HCT116 (cell line): ENCODE measurements around the gene THSD7A. TPM values are rescaled to one million over a fixed set of nuclear protein-coding genes. Genes with fewer than 3 reads are reported as not detected.

Source experiments
- ATAC-seq: fragments of 200-7000 bp; cut with Tn5 transposase; 2 replicates; pipeline ENCODE4 v1.9.1; 2020; ENCODE audit warnings: mild to moderate bottlenecking, moderate library complexity
- BruUV-seq: library from RNA; stranded (reverse); fragments of 400-500 nt; replicated peaks from 2 replicates; lab custom pipeline; 2021; lab: Mats Ljungman, UMichigan
- CTCF ChIA-PET: fragments of 300-600 bp; sonication (Branson Sonifier 250); formaldehyde crosslinking; loops from one replicate; lab custom pipeline; 2021; ENCODE audit warnings: antibody characterized with exemption; lab: Charles Lee
- POLR2A ChIA-PET: fragments of 300-600, 350-600 bp; sonication (Branson Sonifier 250); formaldehyde crosslinking; loops from one replicate; lab custom pipeline; 2021; ENCODE audit warnings: antibody characterized with exemption; lab: Charles Lee
- RAD21 ChIA-PET, 2 experiments: fragments of 300-600 bp; sonication (Branson Sonifier 250); formaldehyde crosslinking; loops; one replicate each; lab custom pipeline; 2023; ENCODE audit warnings: low total read pairs in 2 of 2; ENCODE audit not compliant: uncharacterized antibody in 2 of 2, unreplicated experiment in 2 of 2, low non-redundant PET in 1 of 2; lab: Charles Lee
- DNase-seq: peaks from one replicate; pipeline ENCODE4 v3.0.0-alpha.2; 2010; ENCODE audit warnings: low read depth, low spot score
- H2AFZ ChIP-seq: fragments of 200-600 bp; shearing (Covaris generic), sonication (generic); 2 replicates; pipeline ENCODE4 v1.6.1; 2017; ENCODE audit warnings: low read depth, mixed run types, mixed read lengths, antibody characterized with exemption, low read length; ENCODE audit not compliant: poor library complexity, severe bottlenecking
- H3K27ac ChIP-seq: 2 replicates; pipeline ENCODE4 v1.5.1; 2012; ENCODE audit warnings: low read depth, low read length
- H3K27me3 ChIP-seq: fragments of 200-600 bp; sonication (generic); 2 replicates; pipeline ENCODE4 v1.6.1; 2016; ENCODE audit warnings: mixed run types, low read length, mixed read lengths; ENCODE audit not compliant: insufficient read depth
- H3K36me3 ChIP-seq, 2 experiments: fragments of 200-500 bp in 1 of 2; fragments of 200-600 bp in 1 of 2; sonication (Bioruptor generic) in 1 of 2; sonication (generic) in 1 of 2; 2 replicates each; pipeline versions ENCODE4 v1.5.1 to v1.6.1; 2014 to 2016; ENCODE audit warnings: low read length in 2 of 2, inconsistent platforms in 1 of 2, mixed read lengths in 1 of 2, mixed run types in 1 of 2; ENCODE audit not compliant: insufficient read depth in 2 of 2, control insufficient read depth in 1 of 2
- H3K4me1 ChIP-seq, 2 experiments: fragments of 200-600 bp in 1 of 2; sonication (generic) in 1 of 2; 2 replicates each; pipeline versions ENCODE4 v1.5.1 to v1.6.1; 2012 to 2017; ENCODE audit warnings: low read length in 2 of 2, inconsistent platforms in 1 of 2, mild to moderate bottlenecking in 1 of 2, mixed read lengths in 1 of 2, mixed run types in 1 of 2, moderate library complexity in 1 of 2; ENCODE audit not compliant: insufficient read depth in 2 of 2, control insufficient read depth in 1 of 2
- H3K4me2 ChIP-seq: fragments of 200-600 bp; sonication (generic); 2 replicates; pipeline ENCODE4 v1.6.1; 2017; ENCODE audit warnings: mixed run types, low read length, mixed read lengths
- H3K4me3 ChIP-seq, 2 experiments: fragments of 200-600 bp in 1 of 2; sonication (generic) in 1 of 2; replicated peaks in 1 of 2; 2 replicates each; pipeline ENCODE4 v1.5.1; 2011 to 2016; ENCODE audit warnings: low read length in 2 of 2, control low read depth in 1 of 2, low read depth in 1 of 2, mild to moderate bottlenecking in 1 of 2, mixed read lengths in 1 of 2, mixed run types in 1 of 2
- H3K79me2 ChIP-seq: fragments of 200-600 bp; sonication (generic); 2 replicates; pipeline ENCODE4 v1.6.1; 2017; ENCODE audit warnings: mild to moderate bottlenecking, mixed run types, low read length, moderate library complexity, mixed read lengths; ENCODE audit not compliant: insufficient read depth
- H3K9ac ChIP-seq: fragments of 200-600 bp; sonication (generic); 2 replicates; pipeline ENCODE4 v1.6.1; 2016; ENCODE audit warnings: low read length, mixed read lengths
- H3K9me2 ChIP-seq: fragments of 200-600 bp; sonication (generic), shearing (Covaris generic); 2 replicates; pipeline ENCODE4 v1.6.1; 2017; ENCODE audit warnings: mixed run types, mild to moderate bottlenecking, moderate library complexity; ENCODE audit not compliant: insufficient read depth
- H3K9me3 ChIP-seq, 2 experiments: fragments of 200-500 bp in 1 of 2; fragments of 200-600 bp in 1 of 2; sonication (Bioruptor generic) in 1 of 2; sonication (generic) in 1 of 2; 2 replicates each; pipeline ENCODE4 v1.6.1; 2014 to 2017; ENCODE audit warnings: low read length in 2 of 2, mixed read lengths in 2 of 2, inconsistent platforms in 1 of 2, low read depth in 1 of 2, mild to moderate bottlenecking in 1 of 2, mixed run types in 1 of 2, moderate library complexity in 1 of 2; ENCODE audit not compliant: control insufficient read depth in 1 of 2, insufficient read depth in 1 of 2
- H4K20me1 ChIP-seq: fragments of 200-600 bp; sonication (generic), shearing (Covaris generic); 2 replicates; pipeline ENCODE4 v1.6.1; 2017; ENCODE audit warnings: mixed run types, mild to moderate bottlenecking, moderate library complexity; ENCODE audit not compliant: insufficient read depth
- EZH2 ChIP-seq: fragments of 200-600 bp; sonication (generic); IDR thresholded peaks from 2 replicates; pipeline ENCODE4 v1.6.1; 2017; ENCODE audit warnings: antibody characterized with exemption, mixed run types
- FOSL1 ChIP-seq: IDR thresholded peaks from 2 replicates; pipeline ENCODE4 v1.6.1; 2012; ENCODE audit warnings: low read depth
- JUND ChIP-seq: IDR thresholded peaks from 2 replicates; pipeline ENCODE4 v1.6.1; 2012
- POLR2A ChIP-seq: IDR thresholded peaks from 2 replicates; pipeline ENCODE4 v1.7.0; 2011; ENCODE audit warnings: borderline replicate concordance; ENCODE audit not compliant: insufficient read depth, insufficient read length; ENCODE audit errors: extremely low read depth
- SIN3A ChIP-seq: IDR thresholded peaks from 2 replicates; pipeline ENCODE4 v1.6.1; 2012; ENCODE audit warnings: low read depth
- SRF ChIP-seq: IDR thresholded peaks from 2 replicates; pipeline ENCODE4 v1.6.1; 2012; ENCODE audit warnings: low read depth
- TCF7L2 ChIP-seq: IDR thresholded peaks from 2 replicates; pipeline ENCODE4 v1.7.0; 2011; ENCODE audit warnings: borderline replicate concordance, inconsistent platforms; ENCODE audit not compliant: insufficient read depth, insufficient read length; ENCODE audit errors: extremely low read depth
- YY1 ChIP-seq: IDR thresholded peaks from 2 replicates; pipeline ENCODE4 v1.6.1; 2011; ENCODE audit warnings: low read length, low read depth, moderate library complexity, mild to moderate bottlenecking; ENCODE audit not compliant: insufficient replicate concordance; ENCODE audit errors: extremely low read depth
- ZFX ChIP-seq: fragments of 450-650 bp; IDR thresholded peaks from 2 replicates; pipeline ENCODE4 v1.6.1; 2017
- intact Hi-C: fragments of 100-400 bp; cut with micrococcal nuclease; formaldehyde crosslinking; loops from 2 replicates; pipeline ENCODE4 v1.10.0; 2022
- total RNA-seq: library from RNA; stranded (reverse); gene quantifications from one replicate; pipeline ENCODE4 v1.2.1, GENCODE V29; 2021; ENCODE audit not compliant: unreplicated experiment
- TF ChIP-seq, protein P1 (sequence below): IDR thresholded peaks from 2 replicates; pipeline ENCODE4 v1.6.1; 2012
- TF ChIP-seq, protein P2 (sequence below): IDR thresholded peaks from 2 replicates; pipeline ENCODE4 v1.6.1; 2011; ENCODE audit warnings: mild to moderate bottlenecking, low read length, moderate library complexity; ENCODE audit not compliant: insufficient replicate concordance; ENCODE audit errors: extremely low read depth
- TF ChIP-seq, protein P3 (sequence below): IDR thresholded peaks from 2 replicates; pipeline ENCODE4 v1.6.1; 2012
- TF ChIP-seq, protein P4 (sequence below): IDR thresholded peaks from 2 replicates; pipeline ENCODE4 v1.6.1; 2012; ENCODE audit warnings: low read depth

The THSD7A gene
- total RNA-seq, 1 experiment from 2014 or later = 0.05 TPM

DNA sequence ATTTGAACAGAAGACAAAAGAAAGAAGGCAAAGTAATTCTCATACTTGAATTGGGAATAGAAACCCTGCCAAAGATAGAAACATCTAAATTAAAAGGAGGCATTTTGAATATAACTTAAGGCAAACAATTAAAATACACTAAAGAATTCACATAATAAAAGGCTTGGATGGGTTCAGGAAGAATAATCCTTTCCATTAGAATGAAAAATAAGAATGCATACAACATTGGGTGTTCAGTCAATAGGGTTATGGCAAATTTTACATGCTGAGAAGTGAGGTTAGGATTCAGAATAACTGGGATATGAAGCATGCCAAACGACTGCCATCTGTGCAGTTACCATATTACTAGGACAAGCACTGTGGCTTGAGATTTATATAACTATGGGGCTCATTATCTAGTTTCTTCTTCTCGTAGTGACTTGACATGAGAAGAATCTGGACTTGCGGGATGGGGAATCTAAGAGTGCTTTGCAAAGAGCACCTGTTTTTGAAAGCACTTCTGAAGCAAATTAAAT, 326.5 kb downstream of the THSD7A start:
- ChIA-PET RAD21 (no interaction called here), POLR2A (interaction anchor here (0.7 kb wide), 1 partner anchor 184 kb away, joined by 4 read pairs; no protein-coding TSS in a partner anchor), CTCF (no interaction called here)
- Histone ChIP-seq H3K9me3 (no peaks in the 10 kb centered on the region), H3K79me2 (no peaks in the 10 kb centered on the region), H3K4me2 (no peak overlapping the region), H3K4me1 (no peaks in the 10 kb centered on the region), H3K9ac (no peak overlapping the region), H3K36me3 (no peaks in the 10 kb centered on the region), H3K27ac (no peak overlapping the region), H2AFZ (no peak overlapping the region), H3K27me3 (no peaks in the 10 kb centered on the region), H4K20me1 (no peaks in the 10 kb centered on the region), H3K9me2 (no peaks in the 10 kb centered on the region), H3K4me3 (no peak overlapping the region)
- intact Hi-C loops = no loop called here
- no peak for DNase-seq
- TF ChIP-seq TCF7L2 (no peak), SRF (no peak)
- TF ChIP-seq, protein P1, sequence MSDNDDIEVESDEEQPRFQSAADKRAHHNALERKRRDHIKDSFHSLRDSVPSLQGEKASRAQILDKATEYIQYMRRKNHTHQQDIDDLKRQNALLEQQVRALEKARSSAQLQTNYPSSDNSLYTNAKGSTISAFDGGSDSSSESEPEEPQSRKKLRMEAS = no peak
- BruUV-seq = no TSS peak
- ATAC-seq = no peak

DNA sequence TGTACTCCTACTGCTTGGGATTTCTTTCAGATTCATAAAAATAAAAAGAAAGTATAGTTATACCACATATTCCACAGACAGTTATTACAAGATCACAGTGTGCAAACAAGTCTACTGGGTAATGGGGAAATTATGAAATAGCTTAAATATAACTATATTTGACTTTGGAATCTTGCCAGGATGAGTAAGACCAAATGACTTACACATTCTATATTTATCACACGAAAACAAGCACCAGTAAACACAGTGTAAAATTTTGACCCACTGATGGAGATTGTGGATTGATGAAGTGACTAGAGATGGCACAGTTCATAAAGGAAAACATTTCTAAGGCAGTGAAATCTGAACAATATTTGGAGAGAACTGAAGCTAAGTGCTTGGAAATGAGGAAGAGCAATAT, 339.7 kb downstream of the THSD7A start:
- ChIA-PET CTCF (no interaction called here), RAD21 (no interaction called here), POLR2A (no interaction called here)
- no peaks in the 10 kb centered on the region for H3K27me3 ChIP-seq
- no peaks in the 10 kb centered on the region for H3K4me1 ChIP-seq
- H3K9me2 ChIP-seq = no peaks in the 10 kb centered on the region
- no peak for ATAC-seq
- no peak overlapping the region for H3K27ac ChIP-seq
- intact Hi-C loops = no loop called here
- H2AFZ ChIP-seq = no peak overlapping the region
- no peak for DNase-seq
- H3K9ac ChIP-seq = no peak overlapping the region
- H3K36me3 ChIP-seq = no peaks in the 10 kb centered on the region
- H4K20me1 ChIP-seq = no peaks in the 10 kb centered on the region
- H3K79me2 ChIP-seq = no peaks in the 10 kb centered on the region
- no TSS peak for BruUV-seq
- H3K9me3 ChIP-seq = no peaks in the 10 kb centered on the region
- TF ChIP-seq POLR2A = no peak
- TF ChIP-seq EZH2 = no peak
- TF ChIP-seq, protein P2, sequence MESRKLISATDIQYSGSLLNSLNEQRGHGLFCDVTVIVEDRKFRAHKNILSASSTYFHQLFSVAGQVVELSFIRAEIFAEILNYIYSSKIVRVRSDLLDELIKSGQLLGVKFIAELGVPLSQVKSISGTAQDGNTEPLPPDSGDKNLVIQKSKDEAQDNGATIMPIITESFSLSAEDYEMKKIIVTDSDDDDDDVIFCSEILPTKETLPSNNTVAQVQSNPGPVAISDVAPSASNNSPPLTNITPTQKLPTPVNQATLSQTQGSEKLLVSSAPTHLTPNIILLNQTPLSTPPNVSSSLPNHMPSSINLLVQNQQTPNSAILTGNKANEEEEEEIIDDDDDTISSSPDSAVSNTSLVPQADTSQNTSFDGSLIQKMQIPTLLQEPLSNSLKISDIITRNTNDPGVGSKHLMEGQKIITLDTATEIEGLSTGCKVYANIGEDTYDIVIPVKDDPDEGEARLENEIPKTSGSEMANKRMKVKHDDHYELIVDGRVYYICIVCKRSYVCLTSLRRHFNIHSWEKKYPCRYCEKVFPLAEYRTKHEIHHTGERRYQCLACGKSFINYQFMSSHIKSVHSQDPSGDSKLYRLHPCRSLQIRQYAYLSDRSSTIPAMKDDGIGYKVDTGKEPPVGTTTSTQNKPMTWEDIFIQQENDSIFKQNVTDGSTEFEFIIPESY = no peak
- no peak for TF ChIP-seq ZFX
- no peak for TF ChIP-seq FOSL1
- no peak for TF ChIP-seq SIN3A
- TF ChIP-seq SRF = no peak
- TF ChIP-seq YY1 = no peak
- TF ChIP-seq, protein P3, sequence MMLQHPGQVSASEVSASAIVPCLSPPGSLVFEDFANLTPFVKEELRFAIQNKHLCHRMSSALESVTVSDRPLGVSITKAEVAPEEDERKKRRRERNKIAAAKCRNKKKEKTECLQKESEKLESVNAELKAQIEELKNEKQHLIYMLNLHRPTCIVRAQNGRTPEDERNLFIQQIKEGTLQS = no peak
- TF ChIP-seq, protein P4, sequence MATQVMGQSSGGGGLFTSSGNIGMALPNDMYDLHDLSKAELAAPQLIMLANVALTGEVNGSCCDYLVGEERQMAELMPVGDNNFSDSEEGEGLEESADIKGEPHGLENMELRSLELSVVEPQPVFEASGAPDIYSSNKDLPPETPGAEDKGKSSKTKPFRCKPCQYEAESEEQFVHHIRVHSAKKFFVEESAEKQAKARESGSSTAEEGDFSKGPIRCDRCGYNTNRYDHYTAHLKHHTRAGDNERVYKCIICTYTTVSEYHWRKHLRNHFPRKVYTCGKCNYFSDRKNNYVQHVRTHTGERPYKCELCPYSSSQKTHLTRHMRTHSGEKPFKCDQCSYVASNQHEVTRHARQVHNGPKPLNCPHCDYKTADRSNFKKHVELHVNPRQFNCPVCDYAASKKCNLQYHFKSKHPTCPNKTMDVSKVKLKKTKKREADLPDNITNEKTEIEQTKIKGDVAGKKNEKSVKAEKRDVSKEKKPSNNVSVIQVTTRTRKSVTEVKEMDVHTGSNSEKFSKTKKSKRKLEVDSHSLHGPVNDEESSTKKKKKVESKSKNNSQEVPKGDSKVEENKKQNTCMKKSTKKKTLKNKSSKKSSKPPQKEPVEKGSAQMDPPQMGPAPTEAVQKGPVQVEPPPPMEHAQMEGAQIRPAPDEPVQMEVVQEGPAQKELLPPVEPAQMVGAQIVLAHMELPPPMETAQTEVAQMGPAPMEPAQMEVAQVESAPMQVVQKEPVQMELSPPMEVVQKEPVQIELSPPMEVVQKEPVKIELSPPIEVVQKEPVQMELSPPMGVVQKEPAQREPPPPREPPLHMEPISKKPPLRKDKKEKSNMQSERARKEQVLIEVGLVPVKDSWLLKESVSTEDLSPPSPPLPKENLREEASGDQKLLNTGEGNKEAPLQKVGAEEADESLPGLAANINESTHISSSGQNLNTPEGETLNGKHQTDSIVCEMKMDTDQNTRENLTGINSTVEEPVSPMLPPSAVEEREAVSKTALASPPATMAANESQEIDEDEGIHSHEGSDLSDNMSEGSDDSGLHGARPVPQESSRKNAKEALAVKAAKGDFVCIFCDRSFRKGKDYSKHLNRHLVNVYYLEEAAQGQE = no peak
- TF ChIP-seq TCF7L2 = no peak
- no peak for TF ChIP-seq JUND
- TF ChIP-seq, all 23 proteins: peak for 0
- Histone ChIP-seq H3K4me2 (no peak overlapping the region), H3K4me3 (no peak overlapping the region)
